ENCODE results near the gene HDAC7. TPM values are rescaled to one million over a fixed set of nuclear protein-coding genes. Genes with fewer than 3 reads are reported as not detected.

HDAC7 gene
- polyA plus RNA-seq, 2 donors, result 20.9 to 35.6 TPM

DNA sequence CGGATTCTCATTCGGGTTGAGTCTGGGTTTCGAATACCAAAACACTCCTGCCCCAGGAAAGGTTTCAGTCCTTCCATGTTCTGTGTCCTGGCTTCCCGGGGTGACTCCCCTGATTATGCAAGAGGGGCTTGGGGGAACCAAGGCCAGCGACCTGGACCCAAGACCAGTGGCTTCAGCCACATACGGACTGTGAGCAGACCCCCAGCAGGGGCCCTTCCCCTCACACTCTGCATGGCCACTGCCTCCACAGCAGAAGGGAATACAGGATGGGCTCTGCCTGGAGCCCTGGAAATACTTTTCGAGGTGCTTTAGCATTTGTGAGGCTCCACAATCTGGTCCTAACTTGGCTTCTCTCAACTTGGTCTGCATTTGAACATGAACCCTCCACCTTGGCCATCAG lies 19.1 kb downstream of the HDAC7 start:
- WGBS, 2 donors, result 87 to 91% methylated on average over 7 of the region's 7 CpGs
- Histone ChIP-seq H3K27ac (ENCODE audit: low read depth in 2 of 2, low read length in 1 of 2) (no peak overlapping the region), H3K4me1 (ENCODE audit: control insufficient read depth in 2 of 2, insufficient read depth in 2 of 2, low read length in 1 of 2) (peaks cover 4 to 27% of the 10 kb centered on the region in 2 donors), H3K9me3 (ENCODE audit: control insufficient read depth in 2 of 2, insufficient read depth in 1 of 2, low read depth in 1 of 2, low read length in 1 of 2) (no peaks in the 10 kb centered on the region), H3K36me3 (ENCODE audit: control insufficient read depth in 2 of 2, insufficient read depth in 2 of 2, low read length in 1 of 2) (peaks cover 9 to 44% of the 10 kb centered on the region in 2 donors), H3K4me3 (ENCODE audit: low read depth in 1 of 2, low read length in 2 of 2) (no peak overlapping the region), H3K27me3 (ENCODE audit: control insufficient read depth in 1 of 2, insufficient read depth in 2 of 2, low read length in 2 of 2) (no peaks in the 10 kb centered on the region)

DNA sequence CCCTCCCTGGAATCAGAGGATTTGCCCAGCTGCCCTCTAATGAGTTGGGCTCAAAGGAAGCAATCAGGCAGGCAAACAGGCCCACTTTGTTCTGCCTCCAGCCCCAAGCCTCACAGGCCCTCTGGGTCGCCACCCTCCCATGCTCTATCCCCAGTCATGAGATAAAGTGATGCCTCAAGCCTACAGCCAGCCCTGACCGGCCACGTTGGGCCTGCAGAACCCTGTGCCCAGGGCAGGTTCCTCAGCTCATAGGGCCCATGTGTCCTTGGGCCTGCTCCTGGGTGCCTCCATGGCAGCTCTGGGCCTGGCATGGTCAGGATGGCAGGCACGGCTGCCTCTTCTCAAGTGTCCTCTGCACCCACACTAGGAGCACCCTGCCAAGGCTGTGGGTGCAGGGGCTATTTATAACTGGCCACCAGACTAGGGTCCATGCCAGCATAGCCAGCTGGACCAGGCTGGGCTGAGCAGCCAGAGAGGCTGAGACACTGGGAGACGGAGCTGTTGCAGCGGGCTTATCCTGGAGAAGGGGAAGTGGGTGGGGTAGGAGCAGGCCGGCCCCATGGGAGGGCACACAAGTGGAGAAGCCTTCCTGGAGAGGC lies 20.2 kb downstream of the HDAC7 start:
- H3K4me1 ChIP-seq (ENCODE audit: control insufficient read depth in 2 of 2, insufficient read depth in 2 of 2, low read length in 1 of 2), result peaks cover 2 to 22% of the 10 kb centered on the region in 2 donors
- peaks cover 15 to 55% of the 10 kb centered on the region in 2 donors for H3K36me3 ChIP-seq (ENCODE audit: control insufficient read depth in 2 of 2, insufficient read depth in 2 of 2, low read length in 1 of 2)
- H3K9me3 ChIP-seq (ENCODE audit: control insufficient read depth in 2 of 2, insufficient read depth in 1 of 2, low read depth in 1 of 2, low read length in 1 of 2), result no peaks in the 10 kb centered on the region
- H3K27ac ChIP-seq (ENCODE audit: low read depth in 2 of 2, low read length in 1 of 2), result no peak overlapping the region
- H3K4me3 ChIP-seq (ENCODE audit: low read depth in 1 of 2, low read length in 2 of 2), result no peak overlapping the region
- 71% methylated on average over 7 of the region's 7 CpGs for WGBS, 2 donors
- no peaks in the 10 kb centered on the region for H3K27me3 ChIP-seq (ENCODE audit: control insufficient read depth in 1 of 2, insufficient read depth in 2 of 2, low read length in 2 of 2)

DNA sequence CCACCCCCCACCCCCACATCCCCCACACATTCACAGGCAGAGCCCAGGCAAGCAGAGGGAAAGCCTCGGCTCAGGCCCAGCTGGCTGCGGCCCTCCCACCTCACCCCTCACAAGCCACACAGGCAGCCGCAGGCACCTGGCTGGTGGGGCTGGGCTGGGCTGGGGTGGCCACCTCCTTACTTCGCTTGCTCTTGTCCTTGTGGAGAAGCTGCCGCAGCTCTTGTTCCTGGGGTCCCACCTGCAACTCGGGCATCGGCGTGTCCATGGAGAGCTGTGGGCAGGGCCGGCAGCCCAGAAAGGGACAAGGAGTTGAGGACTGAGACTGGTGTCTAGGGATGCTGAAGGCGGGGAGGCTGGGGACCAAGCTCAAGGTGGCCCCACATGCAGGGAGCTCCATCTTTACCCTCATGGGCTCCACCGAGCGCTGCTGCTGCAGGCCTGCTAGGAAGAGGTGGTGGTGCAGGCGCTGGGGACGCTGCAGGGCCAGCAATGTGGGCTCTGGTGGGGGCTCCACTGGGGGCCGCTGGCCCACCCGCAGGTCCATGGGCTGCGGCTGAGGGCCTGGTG lies 21.2 kb downstream of the HDAC7 start:
- H3K36me3 ChIP-seq (ENCODE audit: control insufficient read depth in 2 of 2, insufficient read depth in 2 of 2, low read length in 1 of 2), result peaks cover 20 to 60% of the 10 kb centered on the region in 2 donors
- no peak overlapping the region for H3K27ac ChIP-seq (ENCODE audit: low read depth in 2 of 2, low read length in 1 of 2)
- WGBS, 2 donors, result 85 to 90% methylated on average over 17 of the region's 17 CpGs
- no peak overlapping the region for H3K4me3 ChIP-seq (ENCODE audit: low read depth in 1 of 2, low read length in 2 of 2)
- no peaks in the 10 kb centered on the region for H3K27me3 ChIP-seq (ENCODE audit: control insufficient read depth in 1 of 2, insufficient read depth in 2 of 2, low read length in 2 of 2)
- peaks cover 0 to 14% of the 10 kb centered on the region in 2 donors for H3K4me1 ChIP-seq (ENCODE audit: control insufficient read depth in 2 of 2, insufficient read depth in 2 of 2, low read length in 1 of 2)
- H3K9me3 ChIP-seq (ENCODE audit: control insufficient read depth in 2 of 2, insufficient read depth in 1 of 2, low read depth in 1 of 2, low read length in 1 of 2), result no peaks in the 10 kb centered on the region

DNA sequence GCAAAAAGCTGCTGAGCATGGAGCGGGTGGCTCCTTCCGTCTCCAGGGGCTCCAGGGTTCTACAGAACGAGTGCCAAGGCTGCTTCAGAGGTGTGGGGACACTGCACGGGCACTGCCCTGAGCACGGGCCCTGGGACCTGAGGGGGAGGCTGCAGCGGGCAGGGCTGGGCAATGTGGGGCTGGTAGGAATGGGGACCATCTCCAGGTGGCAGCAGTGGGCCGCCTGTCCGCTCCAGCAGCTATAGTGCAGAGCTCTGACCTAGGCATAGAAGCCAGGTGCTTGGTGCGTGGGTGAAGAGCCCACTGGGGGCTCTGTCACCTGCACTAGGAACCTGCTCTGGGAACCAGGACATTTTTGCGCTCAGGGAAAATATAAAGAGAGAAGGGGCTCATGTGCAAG lies 22.3 kb downstream of the HDAC7 start:
- H3K9me3 ChIP-seq (ENCODE audit: control insufficient read depth in 2 of 2, insufficient read depth in 1 of 2, low read depth in 1 of 2, low read length in 1 of 2), result no peaks in the 10 kb centered on the region
- H3K4me3 ChIP-seq (ENCODE audit: low read depth in 1 of 2, low read length in 2 of 2), result no peak overlapping the region
- H3K27me3 ChIP-seq (ENCODE audit: control insufficient read depth in 1 of 2, insufficient read depth in 2 of 2, low read length in 2 of 2), result no peaks in the 10 kb centered on the region
- WGBS, 2 donors, result 83% methylated on average over 10 of the region's 10 CpGs
- H3K36me3 ChIP-seq (ENCODE audit: control insufficient read depth in 2 of 2, insufficient read depth in 2 of 2, low read length in 1 of 2), result peaks cover 20 to 58% of the 10 kb centered on the region in 2 donors
- H3K4me1 ChIP-seq (ENCODE audit: control insufficient read depth in 2 of 2, insufficient read depth in 2 of 2, low read length in 1 of 2), result peaks cover 0 to 5% of the 10 kb centered on the region in 2 donors
- no peak overlapping the region for H3K27ac ChIP-seq (ENCODE audit: low read depth in 2 of 2, low read length in 1 of 2)

DNA sequence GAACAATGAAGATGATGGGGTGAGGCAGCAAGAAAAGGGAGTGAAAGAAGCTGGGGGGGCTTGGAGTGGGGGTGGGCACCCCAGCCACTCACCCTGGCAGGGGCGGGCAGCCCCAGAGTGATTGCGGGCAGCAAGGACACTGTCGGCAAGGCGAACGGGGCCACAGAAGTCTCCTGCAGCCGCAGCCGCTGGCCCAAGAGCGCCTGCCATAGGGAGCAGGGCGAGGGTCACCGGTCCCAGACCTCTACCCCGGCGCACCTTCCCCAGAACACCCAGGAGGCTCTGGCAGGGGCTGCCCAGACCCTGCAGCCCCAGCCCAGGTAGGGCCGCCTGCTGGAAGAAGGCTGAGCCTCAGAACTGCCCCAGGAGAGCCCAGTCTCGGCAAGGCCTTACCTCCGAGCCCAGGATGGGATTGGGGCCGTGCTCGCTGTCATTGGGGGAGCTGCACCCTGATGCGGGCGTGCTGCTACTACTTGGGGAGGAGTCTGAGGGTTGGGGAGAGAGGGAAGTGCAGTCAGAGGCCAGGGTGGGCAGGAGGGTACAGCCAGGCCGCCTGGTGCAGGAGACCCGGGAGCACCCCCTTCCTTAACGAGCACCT lies 23.8 kb downstream of the HDAC7 start:
- H3K36me3 ChIP-seq (ENCODE audit: control insufficient read depth in 2 of 2, insufficient read depth in 2 of 2, low read length in 1 of 2), result peaks cover 20 to 68% of the 10 kb centered on the region in 2 donors
- H3K27me3 ChIP-seq (ENCODE audit: control insufficient read depth in 1 of 2, insufficient read depth in 2 of 2, low read length in 2 of 2), result no peaks in the 10 kb centered on the region
- no peak overlapping the region for H3K27ac ChIP-seq (ENCODE audit: low read depth in 2 of 2, low read length in 1 of 2)
- H3K9me3 ChIP-seq (ENCODE audit: control insufficient read depth in 2 of 2, insufficient read depth in 1 of 2, low read depth in 1 of 2, low read length in 1 of 2), result no peaks in the 10 kb centered on the region
- no peaks in the 10 kb centered on the region for H3K4me1 ChIP-seq (ENCODE audit: control insufficient read depth in 2 of 2, insufficient read depth in 2 of 2, low read length in 1 of 2)
- WGBS, 2 donors, result 92 to 97% methylated on average over 22 of the region's 22 CpGs
- H3K4me3 ChIP-seq (ENCODE audit: low read depth in 1 of 2, low read length in 2 of 2), result no peak overlapping the region

DNA sequence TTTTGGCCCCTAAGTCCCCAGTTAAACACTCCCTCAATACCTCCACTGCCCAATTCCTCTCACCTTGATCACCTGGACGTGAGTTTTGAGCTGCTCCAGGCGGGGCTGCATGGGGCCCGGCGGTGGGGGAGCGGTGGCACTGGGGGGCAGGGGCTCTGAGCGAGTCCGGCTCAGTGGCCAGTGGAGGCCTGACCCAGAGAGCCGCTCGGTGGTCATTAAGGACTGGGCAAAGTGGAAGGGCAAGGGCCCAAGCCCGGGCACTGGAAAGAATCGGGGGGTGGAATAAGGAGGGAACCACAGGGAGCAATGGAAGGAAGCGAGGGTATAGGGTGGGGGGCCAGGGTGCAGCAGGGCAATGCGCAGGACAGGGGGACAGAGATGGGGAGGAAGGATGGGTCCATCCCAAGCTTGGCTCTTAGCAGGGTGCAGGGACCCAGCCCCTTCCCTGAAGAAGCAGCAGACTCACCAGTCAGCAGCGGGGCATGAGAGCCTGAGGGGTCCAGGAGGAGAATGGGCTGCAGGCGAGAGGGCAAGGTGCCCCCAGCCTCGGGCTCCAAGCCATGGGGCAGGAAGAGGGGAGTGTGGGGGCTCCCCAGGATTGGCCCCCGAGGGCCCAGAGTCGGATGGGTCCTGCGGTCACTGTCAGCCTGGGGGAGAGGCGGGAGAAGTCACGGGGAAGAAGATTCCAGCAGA lies 24.4 kb downstream of the HDAC7 start:
- H3K36me3 ChIP-seq (ENCODE audit: control insufficient read depth in 2 of 2, insufficient read depth in 2 of 2, low read length in 1 of 2), result peaks cover 20 to 74% of the 10 kb centered on the region in 2 donors
- no peaks in the 10 kb centered on the region for H3K4me1 ChIP-seq (ENCODE audit: control insufficient read depth in 2 of 2, insufficient read depth in 2 of 2, low read length in 1 of 2)
- 92 to 96% methylated on average over 21 of the region's 21 CpGs for WGBS, 2 donors
- no peak overlapping the region for H3K27ac ChIP-seq (ENCODE audit: low read depth in 2 of 2, low read length in 1 of 2)
- H3K4me3 ChIP-seq (ENCODE audit: low read depth in 1 of 2, low read length in 2 of 2), result no peak overlapping the region
- no peaks in the 10 kb centered on the region for H3K27me3 ChIP-seq (ENCODE audit: control insufficient read depth in 1 of 2, insufficient read depth in 2 of 2, low read length in 2 of 2)
- H3K9me3 ChIP-seq (ENCODE audit: control insufficient read depth in 2 of 2, insufficient read depth in 1 of 2, low read depth in 1 of 2, low read length in 1 of 2), result no peaks in the 10 kb centered on the region

DNA sequence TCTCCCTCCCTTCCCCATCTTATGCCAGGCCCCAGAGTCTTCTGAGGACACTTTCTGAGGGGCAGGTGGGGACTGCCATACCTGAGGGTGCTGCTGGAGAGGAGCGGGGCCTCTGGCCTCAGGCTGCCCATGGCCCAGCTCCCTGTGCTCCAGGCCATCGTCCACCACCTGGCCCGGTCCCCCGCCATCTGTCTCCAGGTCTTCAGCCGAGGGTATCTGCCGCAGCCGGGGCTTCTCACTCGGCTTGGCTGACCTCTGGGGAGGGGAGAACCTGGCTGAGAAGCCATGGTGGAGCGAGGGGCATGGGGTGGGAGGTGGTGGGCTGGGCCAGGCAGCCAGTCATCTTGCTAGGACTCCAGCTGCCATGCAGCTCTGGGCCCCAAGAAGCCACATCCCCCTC lies 25.0 kb downstream of the HDAC7 start:
- Histone ChIP-seq H3K4me1 (ENCODE audit: control insufficient read depth in 2 of 2, insufficient read depth in 2 of 2, low read length in 1 of 2) (no peaks in the 10 kb centered on the region), H3K9me3 (ENCODE audit: control insufficient read depth in 2 of 2, insufficient read depth in 1 of 2, low read depth in 1 of 2, low read length in 1 of 2) (no peaks in the 10 kb centered on the region), H3K27ac (ENCODE audit: low read depth in 2 of 2, low read length in 1 of 2) (no peak overlapping the region), H3K4me3 (ENCODE audit: low read depth in 1 of 2, low read length in 2 of 2) (no peak overlapping the region), H3K36me3 (ENCODE audit: control insufficient read depth in 2 of 2, insufficient read depth in 2 of 2, low read length in 1 of 2) (peaks cover 25 to 77% of the 10 kb centered on the region in 2 donors), H3K27me3 (ENCODE audit: control insufficient read depth in 1 of 2, insufficient read depth in 2 of 2, low read length in 2 of 2) (no peaks in the 10 kb centered on the region)
- WGBS, 2 donors, result 96 to 97% methylated on average over 9 of the region's 9 CpGs

DNA sequence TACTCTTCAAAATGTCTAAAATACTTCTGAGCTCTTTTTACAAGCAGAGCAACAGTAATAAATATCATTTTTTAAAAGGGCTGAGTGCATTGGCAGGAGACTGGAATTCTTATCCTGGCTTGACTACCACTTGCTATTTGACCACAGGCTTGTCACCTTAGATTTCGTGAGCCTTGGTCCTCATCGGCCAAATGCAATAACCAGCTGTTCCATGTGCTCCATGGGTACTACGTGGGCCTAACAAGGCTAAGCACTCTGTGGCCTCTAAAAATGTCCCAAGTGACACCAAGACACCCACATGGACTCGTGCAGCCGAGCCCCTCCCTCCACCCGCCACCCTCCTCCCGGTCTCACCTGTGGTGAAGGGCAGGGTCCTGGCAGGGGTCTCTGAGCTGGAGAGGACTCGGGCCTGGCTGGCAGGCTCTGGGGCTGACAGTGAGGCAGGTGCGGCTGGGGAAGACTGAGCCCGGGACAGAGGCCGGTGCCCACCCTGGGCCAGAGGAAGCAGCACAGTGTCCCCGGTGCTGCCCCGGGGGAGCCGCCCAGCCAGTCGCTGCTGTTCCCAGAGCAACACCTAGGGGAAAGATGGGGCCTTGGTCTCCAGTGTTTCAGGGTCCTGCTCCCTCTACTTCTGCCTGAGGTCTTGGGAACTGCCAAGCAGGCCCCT lies 26.6 kb downstream of the HDAC7 start:
- WGBS, 2 donors, result 87 to 90% methylated on average over 15 of the region's 15 CpGs
- peaks cover 32 to 79% of the 10 kb centered on the region in 2 donors for H3K36me3 ChIP-seq (ENCODE audit: control insufficient read depth in 2 of 2, insufficient read depth in 2 of 2, low read length in 1 of 2)
- H3K27ac ChIP-seq (ENCODE audit: low read depth in 2 of 2, low read length in 1 of 2), result no peak overlapping the region
- no peaks in the 10 kb centered on the region for H3K4me1 ChIP-seq (ENCODE audit: control insufficient read depth in 2 of 2, insufficient read depth in 2 of 2, low read length in 1 of 2)
- H3K9me3 ChIP-seq (ENCODE audit: control insufficient read depth in 2 of 2, insufficient read depth in 1 of 2, low read depth in 1 of 2, low read length in 1 of 2), result no peaks in the 10 kb centered on the region
- no peak overlapping the region for H3K4me3 ChIP-seq (ENCODE audit: low read depth in 1 of 2, low read length in 2 of 2)
- H3K27me3 ChIP-seq (ENCODE audit: control insufficient read depth in 1 of 2, insufficient read depth in 2 of 2, low read length in 2 of 2), result no peaks in the 10 kb centered on the region

DNA sequence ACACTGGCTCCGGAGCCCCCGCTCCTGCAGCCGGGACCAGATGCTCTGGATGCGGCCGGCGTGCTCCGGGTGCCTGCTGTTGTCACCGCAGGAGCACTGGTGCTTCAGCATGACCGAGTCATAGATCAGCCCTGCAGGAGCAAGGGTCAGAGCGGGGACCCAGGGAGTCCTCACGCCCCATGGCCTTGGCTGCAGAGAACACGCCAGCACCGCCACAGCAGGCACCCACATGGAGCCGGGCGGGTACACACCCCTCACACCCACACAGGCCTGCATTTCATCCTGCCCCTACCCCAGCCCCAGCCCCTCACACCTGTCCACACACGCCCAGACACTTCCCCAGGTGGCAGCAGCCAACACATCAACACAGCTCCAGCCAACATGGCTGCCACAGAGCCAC lies 27.8 kb downstream of the HDAC7 start:
- Histone ChIP-seq H3K36me3 (ENCODE audit: control insufficient read depth in 2 of 2, insufficient read depth in 2 of 2, low read length in 1 of 2) (peaks cover 29 to 77% of the 10 kb centered on the region in 2 donors), H3K4me1 (ENCODE audit: control insufficient read depth in 2 of 2, insufficient read depth in 2 of 2, low read length in 1 of 2) (no peaks in the 10 kb centered on the region), H3K9me3 (ENCODE audit: control insufficient read depth in 2 of 2, insufficient read depth in 1 of 2, low read depth in 1 of 2, low read length in 1 of 2) (no peaks in the 10 kb centered on the region), H3K27ac (ENCODE audit: low read depth in 2 of 2, low read length in 1 of 2) (no peak overlapping the region), H3K27me3 (ENCODE audit: control insufficient read depth in 1 of 2, insufficient read depth in 2 of 2, low read length in 2 of 2) (no peaks in the 10 kb centered on the region), H3K4me3 (ENCODE audit: low read depth in 1 of 2, low read length in 2 of 2) (no peak overlapping the region)
- WGBS, 2 donors, result 88 to 89% methylated on average over 16 of the region's 16 CpGs
